A549 (cell line): ENCODE measurements around the gene CRK.

Experiments used
- BHLHE40 ChIP-seq: IDR thresholded peaks from 2 replicates; pipeline ENCODE4 v1.6.1; 2012; ENCODE audit warnings: low read depth, low read length, inconsistent platforms
- FOSL2 ChIP-seq, 2 experiments: fragments of 450-650 bp in 1 of 2; fragments of >200 bp in 1 of 2; sonication (Bioruptor Twin) in 1 of 2; formaldehyde crosslinking; IDR thresholded peaks; 2 replicates each; pipeline versions ENCODE4 v1.5.0 to v1.6.1; 2016 to 2020; ENCODE audit warnings: mild to moderate bottlenecking in 1 of 2, moderate library complexity in 1 of 2
- NR3C1 ChIP-seq: fragments of >200 bp; sonication (Bioruptor Twin); formaldehyde crosslinking; IDR thresholded peaks from 3 replicates; pipeline ENCODE4 v1.6.1; 2017
- POLR2A ChIP-seq: IDR thresholded peaks from 2 replicates; pipeline ENCODE4 v1.6.1; 2012; ENCODE audit warnings: mild to moderate bottlenecking, low read length
- TF ChIP-seq, protein P1 (sequence below): fragments of >200 bp; sonication (Bioruptor Twin); formaldehyde crosslinking; IDR thresholded peaks from 3 replicates; pipeline ENCODE4 v1.5.1; 2016

GRCh38 chr17:1373707-1374237 lies 82.3 kb downstream of the CRK start:
- TF ChIP-seq FOSL2 (IDR thresholded peaks at IDR 0.05) (no peak), FOSL2 (CRISPR knock-in tag; IDR thresholded peaks at IDR 0.05) (no peak), BHLHE40 (no peak), POLR2A (no peak), NR3C1 (no peak)
- TF ChIP-seq, protein P1, sequence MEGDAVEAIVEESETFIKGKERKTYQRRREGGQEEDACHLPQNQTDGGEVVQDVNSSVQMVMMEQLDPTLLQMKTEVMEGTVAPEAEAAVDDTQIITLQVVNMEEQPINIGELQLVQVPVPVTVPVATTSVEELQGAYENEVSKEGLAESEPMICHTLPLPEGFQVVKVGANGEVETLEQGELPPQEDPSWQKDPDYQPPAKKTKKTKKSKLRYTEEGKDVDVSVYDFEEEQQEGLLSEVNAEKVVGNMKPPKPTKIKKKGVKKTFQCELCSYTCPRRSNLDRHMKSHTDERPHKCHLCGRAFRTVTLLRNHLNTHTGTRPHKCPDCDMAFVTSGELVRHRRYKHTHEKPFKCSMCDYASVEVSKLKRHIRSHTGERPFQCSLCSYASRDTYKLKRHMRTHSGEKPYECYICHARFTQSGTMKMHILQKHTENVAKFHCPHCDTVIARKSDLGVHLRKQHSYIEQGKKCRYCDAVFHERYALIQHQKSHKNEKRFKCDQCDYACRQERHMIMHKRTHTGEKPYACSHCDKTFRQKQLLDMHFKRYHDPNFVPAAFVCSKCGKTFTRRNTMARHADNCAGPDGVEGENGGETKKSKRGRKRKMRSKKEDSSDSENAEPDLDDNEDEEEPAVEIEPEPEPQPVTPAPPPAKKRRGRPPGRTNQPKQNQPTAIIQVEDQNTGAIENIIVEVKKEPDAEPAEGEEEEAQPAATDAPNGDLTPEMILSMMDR = no peak
